Transverse colon (tissue), 4 donors: ENCODE results near the gene TNFSF8. TPM values are rescaled to one million over a fixed set of nuclear protein-coding genes. Genes with fewer than 3 reads are reported as not detected.

Experiments
- DNase-seq: peaks from one replicate; pipeline ENCODE4 v3.0.0-alpha.2; 2019
- H3K27ac ChIP-seq, 4 donors: fragments of 200-600 bp; sonication (generic); 2 replicates each; pipeline ENCODE4 v1.5.1; 2016 to 2018; ENCODE audit warnings: inconsistent platforms in 4 of 4
- H3K27me3 ChIP-seq: fragments of 200-600 bp; sonication (generic); 2 replicates; pipeline ENCODE4 v1.5.1; 2017; ENCODE audit warnings: inconsistent platforms
- H3K36me3 ChIP-seq, 4 donors: fragments of 200-600 bp; sonication (generic); 2 replicates each; pipeline ENCODE4 v1.5.1; 2017 to 2019; ENCODE audit warnings: inconsistent platforms in 4 of 4
- H3K4me1 ChIP-seq, 4 donors: fragments of 200-600 bp; sonication (generic); 2 replicates each; pipeline ENCODE4 v1.5.1; 2017 to 2020; ENCODE audit warnings: inconsistent platforms in 4 of 4
- H3K4me3 ChIP-seq, 4 donors: fragments of 200-600 bp; sonication (generic); 1 replicate in 1 of 4; 2 replicates in 3 of 4; pipeline versions ENCODE4 v1.5.1 to v1.6.1; 2017 to 2019; ENCODE audit warnings: inconsistent platforms in 4 of 4
- H3K9me3 ChIP-seq, 2 donors: fragments of 200-600 bp; sonication (generic); 2 replicates each; pipeline ENCODE4 v1.5.1; 2017 to 2019; ENCODE audit warnings: inconsistent platforms in 2 of 2
- EP300 ChIP-seq: sonication (generic); formaldehyde crosslinking; IDR thresholded peaks from one replicate; pipeline ENCODE4 v1.6.1; 2017; ENCODE audit warnings: antibody characterized with exemption, low read depth
- POLR2A ChIP-seq: fragments of 450-650 bp; IDR thresholded peaks from one replicate; pipeline ENCODE4 v1.6.1; 2016; ENCODE audit warnings: antibody characterized with exemption, mild to moderate bottlenecking, moderate library complexity
- POLR2AphosphoS5 ChIP-seq, 3 donors: sonication (generic); formaldehyde crosslinking; IDR thresholded peaks; one replicate each; pipeline ENCODE4 v1.6.1; 2016; ENCODE audit warnings: antibody characterized with exemption in 3 of 3
- WGBS, 2 donors: methylation state at CpG; one replicate each; pipeline ENCODE4 v1.1.5; 2018; ENCODE audit warnings: low coverage in 1 of 2; 5-methylcytosine and 5-hydroxymethylcytosine counted together
- in situ Hi-C, 4 donors: fragments of 200-750 bp; cut with MboI; loops; one replicate each; pipeline versions ENCODE4 v1.15.0 to v1.15.1; 2017; ENCODE audit warnings: low sequenced_read_pairs in 3 of 4, low pct_ligation_motif_present in 1 of 4, low pct_unique_long_range_greater_than_20kb in 1 of 4
- intact Hi-C: fragments of 100-400 bp; cut with DNase I; formaldehyde crosslinking; loops from one replicate; pipeline ENCODE4 v1.15.1; 2023; ENCODE audit warnings: low total_unique reads
- total RNA-seq, 4 donors: library from RNA; depleted of rRNA; stranded (reverse); fragments of >200 nt; gene quantifications; one replicate each; pipeline ENCODE4 v1.1.0, GENCODE V29; 2016
- TF ChIP-seq, protein P1 (sequence below), 5 experiments: fragments of 200-600 bp in 3 of 5; fragments of 450-650 bp in 2 of 5; sonication (generic) in 3 of 5; IDR thresholded peaks; 1 replicate in 2 of 5; 2 replicates in 3 of 5; pipeline ENCODE4 v1.5.1; 2016 to 2017; ENCODE audit warnings: antibody characterized with exemption in 5 of 5, inconsistent platforms in 3 of 5, mild to moderate bottlenecking in 2 of 5, moderate library complexity in 1 of 5

The TNFSF8 gene
- total RNA-seq, 4 donors from 2014 or later = 1.2 to 5.2 TPM; not detected in 2

DNA sequence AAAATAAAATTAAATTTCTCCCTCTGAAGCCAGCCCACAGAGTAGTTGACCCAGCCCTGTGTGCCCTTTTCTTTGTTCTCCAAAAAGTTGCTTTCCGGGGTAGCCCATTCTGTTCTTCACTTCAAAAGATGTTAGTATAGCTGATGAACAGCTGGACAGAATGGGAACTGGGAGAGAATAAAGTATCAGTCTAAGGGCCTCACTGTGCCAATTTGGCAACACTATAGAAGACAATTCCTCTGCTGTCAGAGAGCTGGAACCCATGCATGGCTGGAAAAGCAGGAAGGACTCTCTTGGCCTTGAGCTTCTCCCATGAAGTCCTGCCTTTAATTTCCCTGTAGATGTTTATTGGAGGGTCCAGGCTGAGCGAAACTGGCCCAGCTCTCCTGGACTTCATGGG, 11.0 kb upstream of the TNFSF8 start:
- in situ Hi-C loops = no loop called here
- H3K4me1 ChIP-seq = peaks cover 0 to 5% (median 0%) of the 10 kb centered on the region in 4 donors
- no peak for TF ChIP-seq EP300
- TF ChIP-seq, protein P1, sequence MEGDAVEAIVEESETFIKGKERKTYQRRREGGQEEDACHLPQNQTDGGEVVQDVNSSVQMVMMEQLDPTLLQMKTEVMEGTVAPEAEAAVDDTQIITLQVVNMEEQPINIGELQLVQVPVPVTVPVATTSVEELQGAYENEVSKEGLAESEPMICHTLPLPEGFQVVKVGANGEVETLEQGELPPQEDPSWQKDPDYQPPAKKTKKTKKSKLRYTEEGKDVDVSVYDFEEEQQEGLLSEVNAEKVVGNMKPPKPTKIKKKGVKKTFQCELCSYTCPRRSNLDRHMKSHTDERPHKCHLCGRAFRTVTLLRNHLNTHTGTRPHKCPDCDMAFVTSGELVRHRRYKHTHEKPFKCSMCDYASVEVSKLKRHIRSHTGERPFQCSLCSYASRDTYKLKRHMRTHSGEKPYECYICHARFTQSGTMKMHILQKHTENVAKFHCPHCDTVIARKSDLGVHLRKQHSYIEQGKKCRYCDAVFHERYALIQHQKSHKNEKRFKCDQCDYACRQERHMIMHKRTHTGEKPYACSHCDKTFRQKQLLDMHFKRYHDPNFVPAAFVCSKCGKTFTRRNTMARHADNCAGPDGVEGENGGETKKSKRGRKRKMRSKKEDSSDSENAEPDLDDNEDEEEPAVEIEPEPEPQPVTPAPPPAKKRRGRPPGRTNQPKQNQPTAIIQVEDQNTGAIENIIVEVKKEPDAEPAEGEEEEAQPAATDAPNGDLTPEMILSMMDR (IDR thresholded peaks at IDR 0.05) = no peak
- no peak for TF ChIP-seq POLR2A
- no peak for TF ChIP-seq POLR2AphosphoS5 (IDR thresholded peaks at IDR 0.05)
- no peak overlapping the region for H3K4me3 ChIP-seq
- H3K36me3 ChIP-seq = no peaks in the 10 kb centered on the region
- H3K27me3 ChIP-seq = no peaks in the 10 kb centered on the region
- H3K27ac ChIP-seq = no peak overlapping the region
- 87 to 94% methylated on average over 2 of the region's 2 CpGs for WGBS, 2 donors
- intact Hi-C loops = no loop called here
- H3K9me3 ChIP-seq = no peaks in the 10 kb centered on the region
- DNase-seq = no peak

- Histone ChIP-seq H3K27me3 (no peaks in the 10 kb centered on the region), H3K4me1 (peaks cover 0 to 5% (median 0%) of the 10 kb centered on the region in 4 donors), H3K36me3 (no peaks in the 10 kb centered on the region), H3K4me3 (no peak overlapping the region), H3K27ac (no peak overlapping the region), H3K9me3 (no peaks in the 10 kb centered on the region)
- in situ Hi-C loops (no loop called here), intact Hi-C loops (no loop called here)
- WGBS, 2 donors = 71 to 72% methylated on average over 4 of the region's 4 CpGs
- no peak for TF ChIP-seq EP300
- no peak for TF ChIP-seq POLR2AphosphoS5 (IDR thresholded peaks at IDR 0.05)
- TF ChIP-seq, protein P1 (IDR thresholded peaks at IDR 0.05) = no peak
- no peak for TF ChIP-seq POLR2A
- no peak for DNase-seq
Measured at GRCh38 chr9:114938687-114939575, 8.5 kb upstream of the TNFSF8 start.

DNA sequence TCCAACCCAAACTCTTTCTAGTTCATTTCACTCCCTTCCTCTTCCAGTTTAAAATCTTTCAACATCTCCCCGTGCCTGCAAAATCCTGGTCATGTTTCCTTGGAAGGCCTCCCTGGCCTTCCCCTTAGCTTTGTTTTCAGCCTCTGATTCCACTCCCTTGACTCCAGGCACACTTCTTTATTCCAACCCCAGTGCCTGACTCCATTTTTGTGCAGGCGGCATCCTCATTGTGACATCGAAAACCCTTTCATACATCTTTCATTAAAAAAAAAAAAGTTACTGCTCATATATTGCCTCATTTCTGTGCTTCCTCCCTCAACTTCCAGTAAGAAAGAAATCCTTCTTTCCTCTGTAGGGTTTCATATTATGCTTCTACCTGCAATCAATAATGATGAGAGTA, 7.1 kb upstream of the TNFSF8 start:
- H3K36me3 ChIP-seq = no peaks in the 10 kb centered on the region
- no peak overlapping the region for H3K4me3 ChIP-seq
- no peak for DNase-seq
- in situ Hi-C loops = no loop called here
- H3K27me3 ChIP-seq = no peaks in the 10 kb centered on the region
- no peak for TF ChIP-seq POLR2A
- TF ChIP-seq, protein P1 (IDR thresholded peaks at IDR 0.05) = no peak
- no peak for TF ChIP-seq EP300
- no peak for TF ChIP-seq POLR2AphosphoS5 (IDR thresholded peaks at IDR 0.05)
- 89 to 96% methylated on average over 2 to 3 of the region's 3 CpGs for WGBS, 2 donors
- H3K27ac ChIP-seq = no peak overlapping the region
- intact Hi-C loops = no loop called here
- H3K9me3 ChIP-seq = no peaks in the 10 kb centered on the region
- H3K4me1 ChIP-seq = peaks cover 0 to 5% (median 0%) of the 10 kb centered on the region in 4 donors

DNA sequence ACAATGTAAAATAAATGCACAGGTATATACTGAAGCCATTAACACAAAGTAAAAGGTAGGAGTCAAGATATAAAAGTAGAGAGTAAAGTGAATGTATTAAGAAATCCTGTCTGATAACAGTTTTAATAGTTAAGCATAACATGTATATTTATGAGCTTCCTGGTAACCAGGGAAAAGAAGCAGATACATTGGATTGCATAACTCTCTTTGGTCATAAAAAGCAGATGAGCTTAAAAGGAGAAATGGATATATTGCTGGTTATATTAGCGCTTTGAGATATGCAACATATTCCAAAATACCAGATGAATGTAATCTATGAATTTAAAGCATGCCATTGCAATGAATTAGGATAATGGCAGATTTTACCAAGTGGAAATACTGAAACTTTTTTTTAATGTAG, 6.2 kb upstream of the TNFSF8 start:
- no peaks in the 10 kb centered on the region for H3K36me3 ChIP-seq
- TF ChIP-seq EP300 (no peak), POLR2AphosphoS5 (IDR thresholded peaks at IDR 0.05) (no peak), POLR2A (no peak)
- TF ChIP-seq, protein P1 (IDR thresholded peaks at IDR 0.05) = no peak
- no peak overlapping the region for H3K4me3 ChIP-seq
- no peaks in the 10 kb centered on the region for H3K9me3 ChIP-seq
- DNase-seq = no peak
- in situ Hi-C loops (no loop called here), intact Hi-C loops (no loop called here)
- no peak overlapping the region for H3K27ac ChIP-seq
- WGBS, 2 donors = 83 to 86% methylated on average over 1 of the region's 1 CpG
- no peaks in the 10 kb centered on the region for H3K27me3 ChIP-seq
- peaks cover 0 to 5% (median 0%) of the 10 kb centered on the region in 4 donors for H3K4me1 ChIP-seq
